Ectodermal cell (in vitro differentiated cells): ENCODE results near the gene SYCE1L.
"Not testable (repeated sequence)": the region's sequence is repeated elsewhere in the genome, so short reads cannot be mapped to it uniquely, and the experiment has no call there.

ENCODE experiments used
- H3K27ac ChIP-seq: 2 replicates; pipeline ENCODE4 v1.7.0; 2013; ENCODE audit warnings: mild to moderate bottlenecking, low read depth, low read length; ENCODE audit not compliant: insufficient read depth, poor library complexity, severe bottlenecking
- H3K27me3 ChIP-seq: 2 replicates; pipeline ENCODE4 v1.7.0; 2013; ENCODE audit warnings: mild to moderate bottlenecking, low read length; ENCODE audit not compliant: insufficient read depth, control insufficient read depth, poor library complexity, severe bottlenecking
- H3K36me3 ChIP-seq: one replicate; pipeline ENCODE4 v1.7.0; 2013; ENCODE audit warnings: low read length; ENCODE audit not compliant: control insufficient read depth, insufficient read depth
- H3K4me1 ChIP-seq: one replicate; pipeline ENCODE4 v1.7.0; 2013; ENCODE audit warnings: low read length; ENCODE audit not compliant: control insufficient read depth, insufficient read depth
- H3K4me3 ChIP-seq: 2 replicates; pipeline ENCODE4 v1.7.0; 2013; ENCODE audit warnings: low read depth, low read length, control low read depth; ENCODE audit not compliant: insufficient read depth
- H3K9me3 ChIP-seq: 2 replicates; pipeline ENCODE4 v1.7.0; 2013; ENCODE audit warnings: mild to moderate bottlenecking, low read length, moderate library complexity; ENCODE audit not compliant: control insufficient read depth
- WGBS, 2 experiments: methylation state at CpG; one replicate each; pipeline ENCODE4 v1.1.7; 2013; ENCODE audit warnings: missing lambda C conversion rate in 2 of 2; 5-methylcytosine and 5-hydroxymethylcytosine counted together

SYCE1L gene

DNA sequence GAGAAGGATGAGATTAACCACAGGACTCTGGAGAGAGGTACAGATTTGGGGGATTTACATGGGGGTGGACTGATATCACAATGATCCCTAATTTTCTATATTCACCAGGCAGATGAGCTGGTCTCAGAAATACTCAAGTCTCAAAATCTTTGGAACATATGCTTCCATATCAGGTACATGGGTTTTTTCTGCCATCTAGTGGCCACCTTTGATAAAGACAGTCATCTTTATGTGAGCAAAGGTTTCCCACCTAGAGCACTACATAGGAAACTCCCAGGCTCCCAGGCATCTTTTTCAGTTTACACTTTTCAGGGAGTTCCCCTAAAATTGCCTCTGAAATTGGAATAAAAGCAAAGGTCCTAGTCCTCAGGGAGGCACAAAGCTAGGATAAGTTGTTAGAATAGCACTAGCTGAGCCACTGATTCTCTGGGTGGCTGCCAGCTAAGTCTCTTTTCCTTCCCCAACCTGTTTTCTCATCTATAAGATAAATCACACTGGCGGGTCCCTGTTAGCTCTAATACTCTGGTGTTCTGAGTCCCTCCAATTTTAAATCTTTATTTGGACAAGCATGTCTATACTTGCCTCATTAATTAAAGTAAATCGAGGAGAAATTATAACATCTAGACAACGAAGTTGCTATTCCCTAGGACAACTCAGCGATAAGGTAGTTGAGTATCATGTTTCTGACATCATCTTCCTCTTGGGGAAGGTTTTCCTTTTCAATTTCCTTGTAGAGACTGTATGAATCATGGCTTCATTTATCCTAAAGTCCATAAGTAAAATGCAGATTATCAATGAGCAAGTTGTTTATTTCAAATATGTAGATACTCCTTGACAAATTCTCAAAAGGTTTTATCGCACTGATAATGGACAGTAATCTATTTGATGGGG is 27.2 kb upstream of the SYCE1L start:
- Histone ChIP-seq H3K27me3 (no peaks in the 10 kb centered on the region), H3K4me1 (no peaks in the 10 kb centered on the region), H3K4me3 (no peak overlapping the region), H3K9me3 (no peaks in the 10 kb centered on the region), H3K36me3 (no peaks in the 10 kb centered on the region), H3K27ac (no peak overlapping the region)
- WGBS, 2 experiments, result 89 to 96% methylated on average over 4 to 5 of the region's 5 CpGs

DNA sequence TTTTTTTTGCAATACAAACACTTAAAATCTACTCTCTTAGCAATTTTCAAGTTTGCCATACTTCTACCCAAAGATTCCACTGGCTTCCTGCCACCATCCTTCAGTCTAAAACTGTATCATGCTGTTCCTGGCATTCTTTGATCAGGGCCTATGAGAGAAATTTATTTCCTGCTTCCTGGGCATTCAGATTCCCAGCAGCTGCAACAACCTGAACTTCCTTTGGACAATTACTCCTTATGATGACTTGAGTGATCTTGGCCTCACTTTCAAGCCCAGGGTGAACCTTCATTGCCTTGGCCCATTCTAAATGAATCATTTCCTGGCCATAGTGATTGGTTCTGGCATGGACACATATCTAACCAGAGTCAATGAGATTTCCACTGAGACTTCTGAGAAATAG is 26.3 kb upstream of the SYCE1L start:
- Histone ChIP-seq H3K4me3 (no peak overlapping the region), H3K27ac (no peak overlapping the region), H3K27me3 (no peaks in the 10 kb centered on the region), H3K36me3 (no peaks in the 10 kb centered on the region), H3K4me1 (no peaks in the 10 kb centered on the region), H3K9me3 (no peaks in the 10 kb centered on the region)

DNA sequence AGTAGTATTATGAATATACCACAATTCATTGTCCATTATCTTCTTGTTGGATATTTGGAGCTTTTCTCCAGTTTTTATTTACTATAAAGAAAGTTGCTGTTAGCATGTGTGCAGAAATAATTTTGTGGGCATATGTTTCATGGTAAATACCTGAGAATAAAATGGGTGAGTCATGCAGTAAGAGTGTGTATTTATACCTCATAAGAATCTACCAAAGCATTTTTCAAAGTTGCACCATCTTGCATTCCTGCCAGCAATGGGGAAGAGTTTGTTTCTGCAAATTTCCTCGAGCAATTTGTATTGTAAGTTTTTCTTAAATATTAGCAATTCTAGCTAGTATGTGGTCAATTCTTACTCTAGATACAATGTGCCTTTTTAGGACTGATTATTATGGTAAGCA is 16.1 kb upstream of the SYCE1L start:
- Histone ChIP-seq H3K27me3 (no peaks in the 10 kb centered on the region), H3K4me1 (no peaks in the 10 kb centered on the region), H3K27ac (no peak overlapping the region), H3K4me3 (no peak overlapping the region), H3K9me3 (no peaks in the 10 kb centered on the region), H3K36me3 (no peaks in the 10 kb centered on the region)
- WGBS, 2 experiments, result 86 to 100% methylated on average over 1 of the region's 1 CpG

DNA sequence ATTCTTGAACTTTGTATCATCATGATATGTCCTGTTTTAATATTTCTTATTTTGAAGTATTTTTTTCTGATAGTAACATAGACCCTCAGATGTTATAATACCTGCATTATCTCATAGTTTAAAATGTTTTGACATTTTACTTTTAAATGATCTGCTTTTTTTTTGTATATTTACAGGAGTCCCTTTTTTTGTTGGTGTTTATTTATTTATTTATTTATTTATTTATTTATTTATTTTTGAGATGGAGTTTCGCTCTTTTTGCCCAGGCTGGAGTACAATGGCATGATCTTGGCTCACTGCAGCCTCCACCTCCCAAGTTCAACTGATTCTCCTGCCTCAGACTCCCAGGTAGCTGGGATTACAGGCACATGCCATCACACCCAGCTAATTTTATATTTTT is 12.9 kb upstream of the SYCE1L start:
- H3K4me3 ChIP-seq, H3K4me1 ChIP-seq, H3K27ac ChIP-seq, H3K9me3 ChIP-seq, H3K36me3 ChIP-seq, H3K27me3 ChIP-seq: not testable (repeated sequence)
- 71 to 86% methylated on average over 1 of the region's 1 CpG for WGBS, 2 experiments

DNA sequence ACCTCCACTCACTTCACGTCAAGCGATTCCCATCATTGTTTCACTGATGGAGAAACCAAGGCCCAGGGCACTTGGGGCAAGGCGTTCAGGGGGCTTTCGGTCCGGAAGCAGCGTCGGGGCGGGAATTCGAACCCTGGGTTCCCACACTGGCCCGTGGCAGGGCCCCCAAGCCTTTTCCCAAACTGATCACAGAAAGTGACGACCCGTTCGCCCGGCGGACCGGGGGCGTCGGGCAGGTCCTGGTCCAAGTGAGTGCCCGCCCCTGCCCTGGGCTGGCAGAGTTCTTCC is 9.1 kb upstream of the SYCE1L start:
- Histone ChIP-seq H3K4me1 (no peaks in the 10 kb centered on the region), H3K27ac (peak overlapping the region; percentile 74), H3K27me3 (no peaks in the 10 kb centered on the region), H3K36me3 (peaks cover 6% of the 10 kb centered on the region), H3K4me3 (peak overlapping the region; percentile 96), H3K9me3 (no peaks in the 10 kb centered on the region)
- WGBS, 2 experiments, result 0 to 1% methylated on average over 19 of the region's 19 CpGs

DNA sequence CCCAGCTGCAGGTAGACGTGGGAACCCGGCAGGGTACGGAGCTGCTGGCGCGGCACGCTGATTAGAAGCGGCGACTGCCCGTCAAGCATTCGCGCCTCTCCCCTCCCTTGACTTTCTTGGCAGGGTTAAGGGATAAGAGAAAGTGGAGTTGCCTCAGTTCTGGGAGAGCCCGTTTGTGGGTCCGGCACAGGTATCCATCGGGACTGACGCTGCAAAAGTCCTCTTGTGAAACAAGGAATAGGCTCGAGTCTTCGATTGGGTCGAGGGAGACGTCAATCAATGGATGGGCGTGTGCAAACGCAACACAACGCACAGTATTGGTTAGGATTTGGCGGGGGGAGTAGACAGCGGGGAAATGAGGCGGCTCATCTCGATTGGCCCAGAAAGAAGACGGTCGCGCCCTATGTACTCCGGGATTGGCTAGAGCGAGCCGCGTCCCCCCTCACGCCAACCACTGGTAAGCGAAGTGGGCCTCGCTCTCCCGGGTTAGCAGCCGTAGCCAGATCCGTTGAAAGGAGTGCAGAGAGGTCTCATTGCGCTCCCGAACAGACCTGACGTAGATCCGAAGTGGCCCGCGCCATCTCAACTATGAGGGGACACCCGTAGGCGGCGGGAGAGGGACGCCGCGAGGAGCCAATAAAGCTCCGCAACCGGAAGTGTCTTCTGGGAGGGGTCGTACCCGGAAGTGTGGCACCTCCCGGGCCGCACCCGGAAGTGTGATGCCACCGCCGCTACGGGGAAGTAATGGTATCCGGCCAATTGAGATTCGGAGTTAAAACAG is 8.5 kb upstream of the SYCE1L start, which contains the start of gene MON1B:
Gene MON1B, plus strand, starts transcription at position 713 of the 781 bp plus-strand sequence. CDS start 296 bp downstream, outside the sequence.
- 0% methylated on average over 63 of the region's 63 CpGs for WGBS, 2 experiments

DNA sequence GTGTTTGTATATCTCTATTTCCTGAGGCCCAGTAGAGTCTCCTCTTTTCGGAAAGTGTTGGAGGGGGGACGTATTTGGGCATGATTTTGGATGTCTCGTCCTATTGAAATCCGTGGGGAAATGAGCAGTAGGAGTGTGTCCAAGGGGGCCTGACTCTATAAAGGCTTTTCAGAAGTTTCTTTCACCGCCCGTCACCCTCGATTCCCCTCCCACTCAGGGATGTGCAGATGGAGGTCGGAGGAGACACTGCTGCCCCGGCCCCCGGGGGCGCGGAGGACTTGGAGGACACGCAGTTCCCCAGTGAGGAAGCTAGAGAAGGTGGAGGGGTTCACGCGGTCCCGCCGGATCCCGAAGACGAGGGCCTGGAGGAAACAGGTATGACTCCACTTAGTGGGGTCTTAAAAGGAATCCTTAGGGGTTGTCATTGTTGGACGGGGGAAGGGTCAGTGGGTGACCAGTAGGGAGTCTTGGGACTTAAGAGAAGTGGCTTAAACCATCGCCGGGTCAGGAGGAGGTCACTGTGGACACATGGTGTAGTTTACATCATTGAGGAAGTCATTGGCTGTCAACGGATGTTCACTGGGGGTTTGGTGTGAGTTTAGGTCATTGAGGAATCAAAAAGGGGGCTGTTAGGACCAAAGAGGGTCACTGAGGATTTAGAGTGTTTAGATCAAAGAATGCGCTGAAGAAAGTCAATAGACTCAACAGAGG is 7.8 kb upstream of the SYCE1L start:
- peaks cover 10% of the 10 kb centered on the region for H3K36me3 ChIP-seq

More for the DNA sequence above, 8.5 kb upstream of the SYCE1L start, which contains the start of gene MON1B:
- Histone ChIP-seq H3K9me3 (no peaks in the 10 kb centered on the region), H3K36me3 (peaks cover 10% of the 10 kb centered on the region), H3K4me1 (no peaks in the 10 kb centered on the region), H3K27ac (peak within 1 kb of the TSS; percentile 77), H3K4me3 (peak within 1 kb of the TSS; percentile 96), H3K27me3 (no peaks in the 10 kb centered on the region)

DNA sequence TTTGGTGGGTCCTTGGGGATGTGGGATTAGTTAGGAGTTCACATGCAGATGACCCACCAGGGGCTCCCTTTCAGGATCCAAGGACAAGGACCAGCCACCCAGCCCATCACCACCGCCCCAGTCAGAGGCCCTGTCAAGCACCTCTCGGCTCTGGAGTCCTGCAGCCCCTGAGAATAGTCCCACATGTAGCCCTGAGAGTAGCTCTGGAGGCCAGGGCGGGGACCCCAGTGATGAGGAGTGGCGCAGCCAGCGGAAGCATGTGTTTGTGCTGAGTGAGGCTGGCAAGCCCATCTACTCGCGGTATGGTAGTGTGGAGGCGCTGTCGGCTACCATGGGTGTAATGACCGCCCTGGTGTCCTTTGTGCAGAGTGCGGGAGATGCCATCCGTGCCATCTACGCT is 5.8 kb upstream of the SYCE1L start:
- 94 to 96% methylated on average over 13 of the region's 13 CpGs for WGBS, 2 experiments
- H3K27me3 ChIP-seq, result no peaks in the 10 kb centered on the region
- H3K9me3 ChIP-seq, result no peaks in the 10 kb centered on the region
- H3K4me1 ChIP-seq, result no peaks in the 10 kb centered on the region
- H3K36me3 ChIP-seq, result peaks cover 16% of the 10 kb centered on the region
- no peak overlapping the region for H3K4me3 ChIP-seq
- H3K27ac ChIP-seq, result no peak overlapping the region

More for the DNA sequence above, 7.8 kb upstream of the SYCE1L start:
- no peaks in the 10 kb centered on the region for H3K27me3 ChIP-seq
- 6% methylated on average over 24 of the region's 24 CpGs for WGBS, 2 experiments
- H3K4me1 ChIP-seq, result no peaks in the 10 kb centered on the region
- H3K27ac ChIP-seq, result peak overlapping the region; percentile 77
- H3K9me3 ChIP-seq, result no peaks in the 10 kb centered on the region
- peak overlapping the region; percentile 96 for H3K4me3 ChIP-seq

DNA sequence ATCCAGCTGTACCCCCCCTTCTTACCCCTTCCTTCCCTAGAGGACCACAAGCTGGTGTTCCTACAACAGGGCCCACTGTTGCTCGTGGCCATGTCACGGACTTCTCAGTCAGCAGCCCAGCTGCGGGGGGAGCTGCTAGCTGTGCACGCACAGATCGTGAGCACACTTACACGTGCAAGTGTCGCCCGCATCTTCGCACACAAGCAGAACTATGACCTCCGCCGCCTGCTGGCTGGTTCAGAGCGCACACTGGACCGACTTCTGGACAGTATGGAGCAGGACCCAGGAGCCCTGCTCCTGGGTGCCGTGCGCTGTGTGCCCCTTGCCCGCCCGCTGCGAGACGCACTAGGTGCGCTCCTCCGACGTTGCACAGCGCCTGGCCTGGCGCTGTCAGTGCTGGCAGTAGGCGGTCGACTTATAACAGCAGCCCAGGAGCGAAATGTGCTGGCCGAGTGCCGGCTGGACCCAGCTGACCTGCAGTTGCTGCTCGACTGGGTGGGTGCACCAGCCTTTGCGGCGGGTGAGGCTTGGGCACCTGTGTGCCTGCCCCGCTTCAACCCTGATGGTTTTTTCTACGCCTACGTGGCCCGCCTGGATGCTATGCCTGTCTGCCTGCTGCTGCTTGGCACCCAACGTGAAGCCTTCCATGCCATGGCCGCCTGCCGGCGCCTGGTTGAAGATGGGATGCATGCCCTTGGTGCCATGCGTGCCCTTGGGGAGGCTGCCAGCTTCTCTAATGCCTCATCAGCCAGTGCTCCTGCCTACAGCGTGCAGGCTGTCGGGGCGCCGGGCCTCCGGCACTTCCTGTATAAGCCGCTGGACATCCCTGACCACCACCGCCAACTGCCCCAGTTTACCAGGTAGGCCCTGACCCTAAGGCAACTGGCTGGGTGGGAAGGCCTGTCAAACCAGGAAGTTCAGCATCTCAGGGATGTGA is 4.6 kb upstream of the SYCE1L start:
- H3K9me3 ChIP-seq, result no peaks in the 10 kb centered on the region
- no peaks in the 10 kb centered on the region for H3K4me1 ChIP-seq
- H3K4me3 ChIP-seq, result no peak overlapping the region
- WGBS, 2 experiments, result 96% methylated on average over 48 of the region's 48 CpGs
- no peaks in the 10 kb centered on the region for H3K27me3 ChIP-seq
- peaks cover 16% of the 10 kb centered on the region for H3K36me3 ChIP-seq
- no peak overlapping the region for H3K27ac ChIP-seq
